Mesenchymal stem cell (in vitro differentiated cells and primary cell): ENCODE measurements around the gene ASCC1.

Experiments used
- DNase-seq: peaks from one replicate; pipeline ENCODE4 v3.0.0-alpha.2; 2013
- H2AFZ ChIP-seq: one replicate; pipeline ENCODE4 v1.6.1; 2013; ENCODE audit warnings: low read depth, mild to moderate bottlenecking, control low read depth, inconsistent platforms, low read length, moderate library complexity
- H2AK5ac ChIP-seq: 2 replicates; pipeline ENCODE4 v1.6.1; 2013; ENCODE audit warnings: low read length, moderate library complexity, mild to moderate bottlenecking, inconsistent platforms; ENCODE audit not compliant: severe bottlenecking
- H2BK120ac ChIP-seq: one replicate; pipeline ENCODE4 v1.6.1; 2013; ENCODE audit warnings: low read depth, mild to moderate bottlenecking, inconsistent platforms, low read length, moderate library complexity
- H2BK12ac ChIP-seq, 2 experiments: one replicate each; pipeline ENCODE4 v1.6.1; 2013; ENCODE audit warnings: inconsistent platforms in 2 of 2, low read length in 2 of 2, mild to moderate bottlenecking in 2 of 2, moderate library complexity in 2 of 2, control low read depth in 1 of 2
- H2BK15ac ChIP-seq: one replicate; pipeline ENCODE4 v1.6.1; 2013; ENCODE audit warnings: mild to moderate bottlenecking, low read depth, inconsistent platforms; ENCODE audit not compliant: poor library complexity, severe bottlenecking
- H2BK5ac ChIP-seq: 2 replicates; pipeline ENCODE4 v1.6.1; 2013; ENCODE audit warnings: low read depth, mild to moderate bottlenecking, low read length, control low read depth, inconsistent platforms; ENCODE audit not compliant: poor library complexity, severe bottlenecking
- H3K14ac ChIP-seq, 2 experiments: one replicate each; pipeline ENCODE4 v1.6.1; 2013; ENCODE audit warnings: inconsistent platforms in 2 of 2, low read length in 2 of 2, control low read depth in 1 of 2, mild to moderate bottlenecking in 1 of 2, moderate library complexity in 1 of 2
- H3K18ac ChIP-seq, 2 experiments: one replicate each; pipeline ENCODE4 v1.6.1; 2013; ENCODE audit warnings: inconsistent platforms in 2 of 2, low read length in 2 of 2, control low read depth in 1 of 2, low read depth in 1 of 2, mild to moderate bottlenecking in 1 of 2
- H3K23ac ChIP-seq, 2 experiments: one replicate each; pipeline ENCODE4 v1.6.1; 2013; ENCODE audit warnings: inconsistent platforms in 2 of 2, low read length in 2 of 2, mild to moderate bottlenecking in 2 of 2, moderate library complexity in 2 of 2, control low read depth in 1 of 2
- H3K27ac ChIP-seq: 2 replicates; pipeline ENCODE4 v1.5.1; 2013; ENCODE audit warnings: mild to moderate bottlenecking, moderate library complexity, low read length, control low read depth, inconsistent platforms; ENCODE audit not compliant: poor library complexity, severe bottlenecking
- H3K27me3 ChIP-seq, 2 experiments: 2 replicates each; pipeline versions ENCODE4 v1.6.1 to v1.7.0; 2013; ENCODE audit warnings: low read length in 2 of 2, mild to moderate bottlenecking in 2 of 2, moderate library complexity in 2 of 2, control low read depth in 1 of 2, inconsistent platforms in 1 of 2; ENCODE audit not compliant: control insufficient read depth in 1 of 2, insufficient read depth in 1 of 2
- H3K36me3 ChIP-seq, 2 experiments: 2 replicates each; pipeline versions ENCODE4 v1.6.1 to v1.7.0; 2013; ENCODE audit warnings: low read length in 2 of 2, control low read depth in 1 of 2, inconsistent platforms in 1 of 2, low read depth in 1 of 2, mild to moderate bottlenecking in 1 of 2; ENCODE audit not compliant: insufficient read depth in 2 of 2, control insufficient read depth in 1 of 2
- H3K4ac ChIP-seq, 2 experiments: one replicate each; pipeline ENCODE4 v1.6.1; 2013; ENCODE audit warnings: inconsistent platforms in 2 of 2, low read length in 2 of 2, mild to moderate bottlenecking in 2 of 2, moderate library complexity in 2 of 2, control low read depth in 1 of 2, low read depth in 1 of 2
- H3K4me1 ChIP-seq: 2 replicates; pipeline ENCODE4 v1.6.1; 2013; ENCODE audit warnings: low read depth, low read length, control low read depth; ENCODE audit not compliant: control insufficient read depth, insufficient read depth
- H3K4me2 ChIP-seq: 2 replicates; pipeline ENCODE4 v1.6.1; 2013; ENCODE audit warnings: low read length, mild to moderate bottlenecking, inconsistent platforms; ENCODE audit not compliant: poor library complexity, severe bottlenecking
- H3K4me3 ChIP-seq, 2 experiments: 2 replicates each; pipeline versions ENCODE4 v1.5.1 to v1.7.0; 2013; ENCODE audit warnings: low read length in 2 of 2, mild to moderate bottlenecking in 2 of 2, control low read depth in 1 of 2, low read depth in 1 of 2; ENCODE audit not compliant: insufficient read depth in 1 of 2
- H3K79me1 ChIP-seq: replicated peaks from 2 replicates; pipeline ENCODE4 v1.6.1; 2013; ENCODE audit warnings: mild to moderate bottlenecking, control low read depth, low read length, inconsistent platforms; ENCODE audit not compliant: poor library complexity, severe bottlenecking
- H3K9ac ChIP-seq: 2 replicates; pipeline ENCODE4 v1.7.0; 2013; ENCODE audit warnings: mild to moderate bottlenecking, low read length, moderate library complexity
- H3K9me3 ChIP-seq: 2 replicates; pipeline ENCODE4 v1.7.0; 2013; ENCODE audit warnings: mild to moderate bottlenecking, low read length; ENCODE audit not compliant: control insufficient read depth
- H4K8ac ChIP-seq: one replicate; pipeline ENCODE4 v1.6.1; 2013; ENCODE audit warnings: inconsistent platforms, mild to moderate bottlenecking, low read length, moderate library complexity
- H4K91ac ChIP-seq: one replicate; pipeline ENCODE4 v1.6.1; 2013; ENCODE audit warnings: mild to moderate bottlenecking, low read length, inconsistent platforms
- WGBS: methylation state at CpG from one replicate; pipeline ENCODE4 v1.1.7; 2013; ENCODE audit warnings: mixed read lengths; 5-methylcytosine and 5-hydroxymethylcytosine counted together

Gene ASCC1

DNA sequence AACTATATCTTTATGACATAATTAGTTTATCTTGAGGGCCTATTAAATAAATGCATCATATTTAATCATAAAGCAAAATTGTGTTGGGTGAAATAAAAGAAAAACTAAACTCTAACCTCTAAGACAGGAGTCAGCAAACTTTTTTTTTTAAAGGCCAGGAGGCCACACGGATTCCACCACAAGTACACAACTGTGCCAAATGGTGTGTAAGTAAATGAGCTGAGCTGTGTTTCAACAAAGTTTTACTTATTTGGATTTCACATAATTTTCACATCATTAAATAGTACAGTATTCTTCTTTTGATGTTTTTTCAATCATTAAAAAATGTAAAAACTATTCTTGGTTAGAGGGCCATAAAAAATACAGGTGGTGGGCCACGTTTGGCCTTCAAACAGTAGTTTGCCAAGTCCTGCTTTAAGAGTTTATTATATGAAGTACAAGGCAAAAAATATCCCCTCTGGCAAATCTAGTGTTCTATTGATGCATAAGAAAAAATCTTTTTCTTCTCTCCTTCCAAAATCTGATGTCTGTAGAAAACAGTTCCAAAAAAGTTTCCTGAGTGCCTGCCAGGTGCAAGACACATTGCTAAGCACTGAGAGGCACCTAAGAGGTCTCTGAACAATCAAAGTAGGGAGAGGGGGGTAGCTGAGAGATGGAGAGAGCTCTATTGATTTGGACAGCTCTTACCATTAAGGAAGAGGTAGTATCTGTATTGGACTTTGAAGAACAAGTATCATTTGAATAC, 101.2 kb downstream of the ASCC1 start:
- Histone ChIP-seq H2BK12ac (no peak overlapping the region), H3K36me3 (peaks cover 0 to 17% of the 10 kb centered on the region in 2 experiments), H3K4ac (no peak overlapping the region), H3K4me3 (no peak overlapping the region), H2AFZ (no peak overlapping the region), H2BK5ac (no peak overlapping the region), H3K23ac (no peak overlapping the region), H3K14ac (no peak overlapping the region), H3K9me3 (no peaks in the 10 kb centered on the region), H4K91ac (no peak overlapping the region), H3K9ac (no peak overlapping the region), H3K4me2 (no peak overlapping the region), H3K79me1 (peaks cover 1% of the 10 kb centered on the region), H2BK120ac (no peak overlapping the region), H3K4me1 (peaks cover 3% of the 10 kb centered on the region), H2BK15ac (no peak overlapping the region), H4K8ac (no peak overlapping the region), H3K27me3 (no peaks in the 10 kb centered on the region), H3K18ac (no peak overlapping the region), H3K27ac (no peak overlapping the region), H2AK5ac (no peak overlapping the region)
- WGBS: no CpG with 5 or more reads among the region's 2 CpGs
- DNase-seq: no peak

DNA sequence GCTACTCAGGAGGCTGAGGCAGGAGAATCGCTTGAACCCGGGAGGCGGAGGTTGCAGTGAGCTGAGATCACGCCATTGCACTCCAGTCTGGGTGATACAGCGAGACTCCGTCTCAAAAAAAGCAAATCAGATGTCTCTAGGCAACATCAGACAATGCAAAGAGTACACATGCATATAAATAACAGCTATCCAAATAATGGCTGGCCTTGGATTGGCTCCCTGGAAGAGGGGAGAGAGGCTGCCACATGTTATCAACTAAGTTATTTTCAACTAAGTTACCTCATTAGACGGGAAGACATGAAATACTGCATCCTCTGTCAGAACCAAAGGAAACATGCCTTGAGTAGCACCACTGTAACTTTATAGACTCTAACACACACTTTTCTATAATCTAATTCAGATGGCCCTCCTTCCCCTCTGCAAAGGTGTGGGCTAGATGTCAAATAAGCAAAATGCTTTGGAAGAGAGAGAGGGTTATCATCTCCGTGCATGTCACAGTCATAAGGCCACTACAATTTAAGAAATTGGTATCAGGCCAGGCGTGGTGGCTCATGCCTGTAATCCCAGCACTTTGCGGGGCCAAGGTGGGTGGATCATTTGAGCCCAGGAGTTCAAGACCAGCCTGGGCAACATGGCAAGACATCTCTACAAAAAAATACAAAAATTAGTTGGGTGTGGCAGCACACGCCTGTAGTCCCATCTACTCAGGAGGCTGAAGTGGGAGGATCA, 105.2 kb downstream of the ASCC1 start:
- Histone ChIP-seq H3K4ac (no peak overlapping the region), H2BK120ac (no peak overlapping the region), H3K27ac (no peak overlapping the region), H2AK5ac (no peak overlapping the region), H4K91ac (no peak overlapping the region), H4K8ac (no peak overlapping the region), H3K18ac (no peak overlapping the region), H3K23ac (no peak overlapping the region), H2AFZ (no peak overlapping the region), H2BK5ac (no peak overlapping the region), H2BK12ac (no peak overlapping the region), H3K14ac (no peak overlapping the region), H3K36me3 (peaks cover 0 to 3% of the 10 kb centered on the region in 2 experiments), H3K4me3 (no peak overlapping the region), H2BK15ac (no peak overlapping the region), H3K9me3 (no peaks in the 10 kb centered on the region), H3K79me1 (no peaks in the 10 kb centered on the region), H3K9ac (no peak overlapping the region), H3K27me3 (no peaks in the 10 kb centered on the region), H3K4me1 (peaks cover 9% of the 10 kb centered on the region), H3K4me2 (no peak overlapping the region)
- WGBS: 97% methylated on average over 5 of the region's 11 CpGs
- DNase-seq: no peak

DNA sequence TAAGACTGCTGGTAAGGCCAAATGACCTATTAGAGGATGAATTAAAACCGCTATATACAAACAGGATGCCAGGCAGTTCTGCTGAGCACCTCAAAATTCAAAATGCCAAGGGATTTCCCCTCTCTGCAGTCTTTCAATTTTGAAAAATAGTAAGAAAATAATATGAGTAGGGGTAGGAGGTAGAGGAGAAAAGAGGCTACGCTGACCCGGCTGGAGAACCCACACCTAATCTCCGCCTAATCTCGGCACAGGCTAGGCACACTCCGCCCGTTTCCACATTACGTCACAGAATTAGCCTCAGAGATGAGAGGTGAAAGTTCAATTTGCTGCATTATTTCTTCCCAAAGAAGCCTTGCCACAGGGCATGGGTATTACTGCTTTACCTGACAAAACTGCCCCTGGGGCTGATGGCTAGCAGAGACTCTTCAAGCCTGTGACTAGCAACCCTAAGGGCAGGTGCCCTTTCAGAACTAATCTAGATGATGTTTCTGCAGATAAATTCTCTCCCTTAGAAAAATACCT, 106.4 kb downstream of the ASCC1 start:
- Histone ChIP-seq H3K4ac (no peak overlapping the region), H2AK5ac (no peak overlapping the region), H4K91ac (no peak overlapping the region), H3K9ac (no peak overlapping the region), H3K4me1 (peaks cover 9% of the 10 kb centered on the region), H3K14ac (no peak overlapping the region), H2BK15ac (no peak overlapping the region), H3K18ac (no peak overlapping the region), H3K36me3 (peaks cover 3 to 4% of the 10 kb centered on the region in 2 experiments), H3K4me2 (no peak overlapping the region), H3K4me3 (no peak overlapping the region), H2AFZ (no peak overlapping the region), H2BK5ac (no peak overlapping the region), H4K8ac (no peak overlapping the region), H2BK12ac (no peak overlapping the region), H2BK120ac (no peak overlapping the region), H3K79me1 (peaks cover 4% of the 10 kb centered on the region), H3K9me3 (no peaks in the 10 kb centered on the region), H3K27me3 (no peaks in the 10 kb centered on the region), H3K27ac (peak overlapping the region; percentile 32), H3K23ac (no peak overlapping the region)
- no peak for DNase-seq
- 79% methylated on average over 8 of the region's 8 CpGs for WGBS
